KOPT-K1 (cell line): ENCODE data around the gene CLDN18.

ENCODE experiments used
- H3K27ac ChIP-seq: fragments of 200-600 bp; sonication (generic); 2 replicates; pipeline ENCODE4 v1.5.1; 2016; ENCODE audit warnings: antibody characterized with exemption, mild to moderate bottlenecking, low read depth, low read length; ENCODE audit not compliant: poor library complexity, severe bottlenecking
- H3K36me3 ChIP-seq: fragments of 200-600 bp; sonication (generic); 2 replicates; pipeline ENCODE4 v1.5.1; 2017; ENCODE audit warnings: antibody characterized with exemption, mild to moderate bottlenecking, low read length, moderate library complexity; ENCODE audit not compliant: insufficient read depth
- H3K9me3 ChIP-seq: fragments of 200-600 bp; sonication (generic); 2 replicates; pipeline ENCODE4 v1.5.1; 2017; ENCODE audit warnings: antibody characterized with exemption, low read length, mild to moderate bottlenecking; ENCODE audit not compliant: insufficient read depth, poor library complexity, severe bottlenecking

The CLDN18 gene

DNA sequence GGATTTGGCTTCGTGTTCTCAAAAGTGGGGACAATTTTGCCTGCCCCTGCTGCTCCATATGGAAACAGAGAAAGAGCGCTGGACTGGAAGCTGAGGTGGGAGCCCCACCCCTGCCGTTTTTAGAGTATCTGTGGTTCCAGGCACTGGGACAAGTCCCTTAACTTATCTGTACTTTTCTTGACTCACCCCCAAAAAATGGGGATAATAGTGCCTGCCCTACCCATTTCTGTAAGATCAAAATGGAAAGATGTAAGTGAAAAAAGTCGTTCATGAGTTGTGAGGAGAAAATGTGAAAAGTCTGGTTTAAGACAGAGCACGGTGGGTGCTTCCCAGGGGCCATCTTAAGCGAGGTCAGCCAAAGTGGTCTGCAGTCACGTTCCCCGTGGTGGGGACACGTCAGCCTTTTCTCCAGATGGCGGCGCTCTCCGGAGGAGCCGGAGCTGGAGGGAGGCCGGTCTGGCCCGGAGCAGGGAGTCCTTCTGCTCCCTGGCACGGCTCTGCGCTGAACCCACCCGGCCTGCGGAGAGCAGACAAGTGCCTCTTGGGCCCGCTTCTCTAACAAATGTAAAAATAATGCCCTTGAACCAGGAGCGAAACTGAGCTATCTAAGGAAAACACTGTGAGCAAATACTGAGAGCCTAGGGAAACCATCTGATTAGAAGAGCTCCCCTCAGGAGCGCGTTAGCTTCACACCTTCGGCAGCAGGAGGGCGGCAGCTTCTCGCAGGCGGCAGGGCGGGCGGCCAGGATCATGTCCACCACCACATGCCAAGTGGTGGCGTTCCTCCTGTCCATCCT lies at the start of gene CLDN18:
Gene CLDN18 (plus strand): TSS at position 690 of the 797 bp plus-strand sequence. CDS start 61 bp downstream, at position 751.
- no peaks in the 10 kb centered on the region for H3K36me3 ChIP-seq
- no peaks in the 10 kb centered on the region for H3K9me3 ChIP-seq
- H3K27ac ChIP-seq = no peak within 1 kb of the TSS

DNA sequence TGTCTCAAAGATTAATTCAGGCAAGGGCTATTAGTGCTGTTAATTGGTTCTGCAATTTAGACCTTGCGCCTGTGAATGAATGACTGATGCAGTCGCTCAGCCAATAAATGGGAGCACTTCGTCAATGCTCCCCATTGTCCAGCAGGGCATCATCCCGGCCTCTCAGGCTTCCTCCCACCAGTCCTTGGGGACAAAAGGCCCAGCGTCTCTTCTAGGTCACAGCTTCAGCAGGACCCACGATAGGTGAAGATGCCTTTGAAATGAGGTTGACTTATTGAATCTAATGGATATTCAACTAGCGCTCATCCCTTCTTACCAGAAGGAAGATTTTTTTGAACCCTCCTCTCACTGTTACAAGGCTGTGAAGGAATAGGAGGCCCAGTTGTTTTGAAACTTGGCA lies 47.7 kb upstream of the CLDN18 start:
- H3K9me3 ChIP-seq = no peaks in the 10 kb centered on the region
- no peak overlapping the region for H3K27ac ChIP-seq
- no peaks in the 10 kb centered on the region for H3K36me3 ChIP-seq

DNA sequence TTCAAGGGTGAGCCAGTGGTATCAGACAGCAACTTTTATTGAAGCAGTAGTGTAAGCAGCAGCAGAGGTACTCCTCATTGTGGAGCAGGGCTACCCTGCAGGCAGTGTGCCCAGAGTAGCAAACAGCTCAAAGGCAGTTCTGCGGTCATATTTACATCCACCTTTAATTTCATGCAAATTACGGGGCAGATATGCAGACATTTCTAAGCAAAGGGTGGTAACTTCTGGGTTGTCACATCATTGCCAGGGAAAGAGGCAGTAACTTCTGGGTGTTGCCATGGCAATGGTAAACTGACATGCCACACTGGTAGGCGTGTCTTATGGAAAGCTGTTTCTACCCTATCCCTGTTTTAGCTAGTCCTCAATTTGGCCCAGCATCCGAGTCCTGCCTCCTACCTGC lies 46.5 kb upstream of the CLDN18 start:
- Histone ChIP-seq H3K27ac (no peak overlapping the region), H3K9me3 (no peaks in the 10 kb centered on the region), H3K36me3 (no peaks in the 10 kb centered on the region)

DNA sequence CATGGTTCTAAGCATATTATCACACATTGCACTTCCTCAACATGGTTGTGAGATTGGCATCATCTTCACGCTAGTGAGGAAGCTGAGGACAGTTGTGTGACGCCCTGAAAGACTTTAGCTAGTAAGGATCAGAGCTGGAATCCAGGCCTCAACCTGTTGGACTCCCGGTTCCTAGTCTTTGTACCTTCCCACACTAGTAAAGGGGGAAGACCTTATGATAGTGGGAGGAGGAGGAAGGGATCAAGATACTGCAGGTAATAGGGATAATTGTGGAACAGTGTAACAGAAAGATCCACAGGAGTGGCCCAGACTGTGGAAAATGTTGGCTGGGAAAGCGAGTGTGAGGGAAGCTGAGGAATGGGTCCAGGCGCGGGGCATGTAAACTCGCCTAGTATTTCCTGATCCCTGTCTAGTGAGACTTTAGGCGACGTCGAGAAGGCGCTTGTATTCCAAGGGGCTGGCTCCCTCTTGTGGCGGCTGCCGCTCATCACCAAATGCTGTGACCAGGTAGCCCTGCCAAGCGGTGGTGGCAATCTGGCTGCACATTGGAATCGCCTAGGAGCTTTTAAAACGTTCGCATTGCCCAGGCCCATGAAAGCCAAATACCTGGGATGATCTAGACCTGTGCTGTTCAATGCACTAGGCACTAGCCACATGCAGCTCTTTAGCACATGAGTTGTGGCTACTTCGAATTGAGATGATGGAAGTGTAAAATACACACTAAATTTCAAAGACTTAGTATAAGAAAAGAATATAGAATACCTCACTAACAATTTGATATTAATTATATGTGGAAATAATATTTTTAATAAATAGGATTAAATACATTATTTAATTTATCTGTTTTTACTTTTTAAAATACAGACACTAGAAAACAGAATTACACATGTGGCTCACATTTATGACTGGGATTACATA lies 38.8 kb upstream of the CLDN18 start:
- H3K36me3 ChIP-seq = no peaks in the 10 kb centered on the region
- no peak overlapping the region for H3K27ac ChIP-seq
- no peaks in the 10 kb centered on the region for H3K9me3 ChIP-seq

- Histone ChIP-seq H3K9me3 (no peaks in the 10 kb centered on the region), H3K36me3 (no peaks in the 10 kb centered on the region), H3K27ac (no peak overlapping the region)
These were observed 37.6 kb upstream of the CLDN18 start for GRCh38 chr3:137972396-137972795.

DNA sequence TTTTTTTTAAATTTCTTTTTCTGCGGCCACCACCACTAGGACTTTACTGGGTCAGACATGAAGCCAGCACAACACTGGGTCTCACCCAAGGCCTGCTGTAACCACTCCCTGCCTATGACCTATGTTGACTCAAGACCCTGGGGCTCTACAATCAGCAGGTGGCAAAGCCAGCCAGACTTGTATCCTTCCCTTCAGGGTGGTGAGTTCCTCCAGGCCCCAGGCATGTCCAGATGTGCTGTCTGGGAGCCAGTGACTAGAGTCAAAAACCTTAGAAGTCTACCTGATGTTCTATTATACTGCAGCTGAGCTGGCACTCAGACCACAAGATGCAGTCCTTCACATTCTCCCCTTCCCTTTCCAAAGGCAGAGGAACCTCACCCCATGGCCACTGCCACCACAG lies 31.6 kb upstream of the CLDN18 start:
- Histone ChIP-seq H3K36me3 (no peaks in the 10 kb centered on the region), H3K27ac (no peak overlapping the region), H3K9me3 (no peaks in the 10 kb centered on the region)

- Histone ChIP-seq H3K27ac (no peak overlapping the region), H3K9me3 (no peaks in the 10 kb centered on the region), H3K36me3 (no peaks in the 10 kb centered on the region)
These were observed 22.2 kb upstream of the CLDN18 start for GRCh38 chr3:137987723-137988122.

- Histone ChIP-seq H3K9me3 (no peaks in the 10 kb centered on the region), H3K27ac (no peak overlapping the region), H3K36me3 (no peaks in the 10 kb centered on the region)
These were observed 21.8 kb upstream of the CLDN18 start for GRCh38 chr3:137988152-137988551.

- H3K9me3 ChIP-seq = peaks cover 3% of the 10 kb centered on the region
- no peak overlapping the region for H3K27ac ChIP-seq
- no peaks in the 10 kb centered on the region for H3K36me3 ChIP-seq
These were observed 21.0 kb upstream of the CLDN18 start for GRCh38 chr3:137988982-137989381.

DNA sequence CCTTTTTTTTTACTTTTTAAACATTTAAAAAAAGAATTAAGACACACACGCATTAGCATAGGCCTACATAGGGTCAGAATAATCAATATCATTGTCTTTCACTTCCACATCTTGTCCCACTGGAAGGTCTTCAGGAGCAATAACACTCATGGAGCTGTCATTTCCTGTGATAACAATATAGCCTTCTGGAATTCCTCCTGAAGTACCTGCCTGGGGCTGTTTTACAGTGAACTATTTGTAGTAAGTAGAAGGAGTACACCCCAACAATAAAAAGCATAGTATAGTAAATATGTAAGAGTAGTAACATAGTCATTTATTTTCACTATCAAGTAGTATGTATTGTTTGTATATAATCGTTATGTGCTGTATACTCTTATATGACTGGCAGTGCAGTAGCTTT lies 19.5 kb upstream of the CLDN18 start:
- no peak overlapping the region for H3K27ac ChIP-seq
- no peaks in the 10 kb centered on the region for H3K36me3 ChIP-seq
- peaks cover 9% of the 10 kb centered on the region for H3K9me3 ChIP-seq

DNA sequence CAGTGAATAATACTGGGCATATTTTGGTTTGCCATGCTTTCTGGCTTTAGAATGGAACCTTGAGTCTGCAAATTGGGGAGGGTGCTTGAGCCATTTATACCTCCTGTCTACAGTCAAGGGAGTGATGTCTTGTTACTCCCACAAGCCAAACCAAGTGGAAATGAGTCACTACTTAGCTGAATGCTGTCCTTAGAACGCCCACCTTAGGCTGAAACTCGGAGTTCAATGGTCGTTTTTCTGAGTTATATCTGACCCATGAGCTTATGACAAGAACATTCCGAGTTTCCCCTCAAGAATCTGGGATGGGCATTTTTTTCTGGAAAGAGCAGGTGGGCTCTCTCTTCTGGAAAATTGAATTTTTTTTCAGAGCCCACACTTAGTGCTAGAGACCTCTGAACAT lies 17.4 kb upstream of the CLDN18 start:
- H3K36me3 ChIP-seq = no peaks in the 10 kb centered on the region
- peaks cover 9% of the 10 kb centered on the region for H3K9me3 ChIP-seq
- no peak overlapping the region for H3K27ac ChIP-seq

DNA sequence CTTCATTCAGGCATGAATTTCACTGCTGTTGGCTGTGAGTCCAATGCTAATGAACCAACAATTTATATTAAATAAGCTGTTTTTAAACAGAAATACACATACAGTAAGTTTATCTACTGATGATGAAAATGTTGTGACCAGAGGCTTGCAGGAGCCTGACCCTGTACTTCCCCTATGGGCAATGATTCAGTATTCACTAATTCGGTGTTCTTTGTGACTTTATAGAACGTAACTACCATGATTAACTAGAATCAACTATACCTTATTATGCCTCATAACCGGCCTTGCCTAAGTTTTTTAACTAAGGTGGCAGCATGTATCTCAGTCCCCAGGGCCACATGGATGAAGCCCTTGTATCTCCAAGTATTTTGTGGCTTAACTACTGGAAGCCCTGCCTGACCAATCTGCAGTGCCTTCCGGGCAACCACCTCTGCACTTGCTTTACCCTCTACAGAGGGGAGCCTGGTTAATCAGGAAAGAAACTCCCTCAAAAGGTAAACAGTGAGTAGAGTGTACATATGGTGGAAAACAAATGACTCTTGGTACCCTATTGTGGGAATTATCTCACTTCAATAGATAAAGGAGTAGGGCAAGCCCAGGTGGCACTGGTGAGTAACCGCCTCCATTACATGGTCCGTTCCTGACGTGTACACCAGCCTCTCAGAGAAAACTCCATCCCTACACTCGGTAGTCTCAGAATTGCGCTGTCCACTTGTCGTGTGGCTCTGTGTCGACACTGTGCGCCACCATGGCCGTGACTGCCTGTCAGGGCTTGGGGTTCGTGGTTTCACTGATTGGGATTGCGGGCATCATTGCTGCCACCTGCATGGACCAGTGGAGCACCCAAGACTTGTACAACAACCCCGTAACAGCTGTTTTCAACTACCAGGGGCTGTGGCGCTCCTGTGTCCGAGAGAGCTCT lies 11.6 kb upstream of the CLDN18 start:
- H3K27ac ChIP-seq = no peak overlapping the region
- H3K9me3 ChIP-seq = peaks cover 9% of the 10 kb centered on the region
- H3K36me3 ChIP-seq = no peaks in the 10 kb centered on the region

GRCh38 chr3:138003069-138003468 lies 6.9 kb upstream of the CLDN18 start:
- Histone ChIP-seq H3K9me3 (no peaks in the 10 kb centered on the region), H3K27ac (no peak overlapping the region), H3K36me3 (no peaks in the 10 kb centered on the region)

DNA sequence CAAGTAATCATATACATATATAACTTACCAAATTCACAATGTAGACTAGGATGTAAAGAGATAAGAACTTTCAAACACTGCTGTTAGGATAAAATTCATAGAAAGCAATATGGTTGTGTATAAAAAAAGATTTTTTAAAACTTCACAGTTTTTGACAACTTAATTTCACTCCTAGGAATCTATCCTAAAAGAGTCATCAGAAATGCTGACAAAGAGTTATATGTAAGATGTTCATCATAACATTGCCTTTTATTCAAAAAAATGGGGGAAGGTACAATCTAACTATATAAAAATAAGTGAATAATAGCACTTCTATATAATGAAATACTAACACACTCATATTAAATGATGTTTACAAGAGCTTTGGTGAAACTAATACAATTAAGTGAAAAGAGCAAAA lies 4.3 kb upstream of the CLDN18 start:
- Histone ChIP-seq H3K36me3 (no peaks in the 10 kb centered on the region), H3K27ac (no peak overlapping the region), H3K9me3 (no peaks in the 10 kb centered on the region)

DNA sequence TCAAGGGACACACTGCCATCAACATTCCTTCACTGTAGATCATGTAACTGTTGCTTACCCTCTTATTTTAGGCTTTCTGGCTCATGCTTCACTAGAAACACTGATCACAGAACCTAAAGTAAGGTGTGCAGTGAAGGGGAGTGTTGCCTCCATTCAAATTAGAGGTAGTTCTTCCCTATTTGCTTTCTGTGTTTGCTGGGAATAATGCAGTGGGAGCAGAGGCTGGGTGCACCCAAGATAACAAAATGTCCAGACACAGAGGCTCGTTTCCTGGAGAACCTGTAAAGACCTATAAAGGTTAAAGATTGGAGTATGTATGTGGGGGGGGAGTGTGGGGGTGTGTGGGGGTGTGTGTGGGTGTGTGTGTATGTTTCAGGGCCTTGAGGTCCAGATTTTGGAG lies 2.1 kb upstream of the CLDN18 start:
- Histone ChIP-seq H3K27ac (no peak overlapping the region), H3K36me3 (no peaks in the 10 kb centered on the region), H3K9me3 (no peaks in the 10 kb centered on the region)
